ENCODE measurements around the gene PNLDC1. TPM values are rescaled to one million over a fixed set of nuclear protein-coding genes. Genes with fewer than 3 reads are reported as not detected.
A peak's percentile ranks its signal among the peaks of the same experiment; 100 is the strongest.

Gene PNLDC1
- total and polyA plus RNA-seq, 9 of the 15 experiments (the other 6 are each of a cell fraction or from before 2014, with no cell fraction given): 0.12 TPM; not detected in 8

- WGBS (ENCODE audit: insufficient coverage, low coverage, missing lambda C conversion rate): 21% methylated on average over 11 of the region's 11 CpGs
- Histone ChIP-seq H2AFZ (ENCODE audit: low read depth, low read length) (no peak overlapping the region), H3K4me1 (replicated peaks in 1 of 2; ENCODE audit: control insufficient read depth in 2 of 2, insufficient read depth in 2 of 2, low read length in 2 of 2) (peaks cover 0 to 5% of the 10 kb centered on the region in 2 experiments; a peak in 2 of 5 replicates), H3K27me3 (ENCODE audit: control insufficient read depth in 2 of 2, insufficient read depth in 2 of 2, low read length in 2 of 2) (peaks cover 80 to 82% of the 10 kb centered on the region in 2 experiments), H3K79me2 (ENCODE audit: control insufficient read depth, insufficient read depth, low read length) (no peaks in the 10 kb centered on the region), H3K9me3 (replicated peaks; ENCODE audit: control insufficient read depth, insufficient read depth, low read depth, low read length) (no peaks in the 10 kb centered on the region), H3K9ac (ENCODE audit: insufficient read depth in 1 of 2, low read depth in 2 of 2, low read length in 2 of 2) (no peak overlapping the region), H4K20me1 (replicated peaks; ENCODE audit: control insufficient read depth, insufficient read depth, low read length) (peaks cover 3% of the 10 kb centered on the region; the same call in 1 of the 2 replicates), H3K27ac (ENCODE audit: extremely low read depth, low read depth, low read length) (no peak overlapping the region), H3K4me2 (ENCODE audit: insufficient read depth, low read length) (no peak overlapping the region), H3K4me3 (no peak overlapping the region), H3K9me1 (ENCODE audit: control insufficient read depth, insufficient read depth, low read length) (peaks cover 4% of the 10 kb centered on the region), H3K36me3 (ENCODE audit: control insufficient read depth, insufficient read depth, low read length) (no peaks in the 10 kb centered on the region)
- FAIRE-seq (no peak), ATAC-seq (no peak), DNase-seq (ENCODE audit: extremely low read depth in 1 of 4, low spot score in 3 of 4) (no peak)
- TF ChIP-seq RNF2 (IDR thresholded peaks at IDR 0.05) (peak; percentile 24; the same call in 1 of the 2 replicates), ZNF175 (CRISPR knock-in tag; IDR thresholded peaks at IDR 0.05; ENCODE audit: low read depth) (no peak)
- intact Hi-C loops (cut with micrococcal nuclease) (no loop called here), in situ Hi-C loops (cut with MboI) (no loop called here)
- ChIA-PET POLR2A (interaction anchor here (0.8 to 1.4 kb wide), 4 partner anchors 10 to 31 kb away, joined by 3 to 5 read pairs (median 4); partner anchors contain the start of gene MRPL18), CTCF (ENCODE audit: low intra/inter-chr PET ratio) (no interaction called here)
- BruUV-seq (replicated peaks): no TSS peak
These were observed 21.0 kb downstream of the PNLDC1 start for GRCh38 chr6:159821122-159821521.

- BruUV-seq (replicated peaks): no TSS peak
- no peak overlapping the region for H3K27ac ChIP-seq (ENCODE audit: extremely low read depth, low read depth, low read length)
- H3K9me3 ChIP-seq (replicated peaks; ENCODE audit: control insufficient read depth, insufficient read depth, low read depth, low read length): no peaks in the 10 kb centered on the region
- ATAC-seq (0 out of 3 replicates have a peak, but pooled peaks have one; percentile 6), FAIRE-seq (no peak), DNase-seq (ENCODE audit: extremely low read depth in 1 of 4, low spot score in 3 of 4) (no peak)
- H3K27me3 ChIP-seq (ENCODE audit: control insufficient read depth in 2 of 2, insufficient read depth in 2 of 2, low read length in 2 of 2): peaks cover 84 to 88% of the 10 kb centered on the region in 2 experiments
- no peak overlapping the region for H3K4me2 ChIP-seq (ENCODE audit: insufficient read depth, low read length)
- no peak overlapping the region for H3K4me3 ChIP-seq
- H3K79me2 ChIP-seq (ENCODE audit: control insufficient read depth, insufficient read depth, low read length): no peaks in the 10 kb centered on the region
- peaks cover 4% of the 10 kb centered on the region for H3K9me1 ChIP-seq (ENCODE audit: control insufficient read depth, insufficient read depth, low read length)
- H3K4me1 ChIP-seq (replicated peaks in 1 of 2; ENCODE audit: control insufficient read depth in 2 of 2, insufficient read depth in 2 of 2, low read length in 2 of 2): peaks cover 0 to 5% of the 10 kb centered on the region in 2 experiments; a peak in 2 of 5 replicates
- H2AFZ ChIP-seq (ENCODE audit: low read depth, low read length): no peak overlapping the region
- in situ Hi-C loops (cut with MboI): no loop called here
- CTCF ChIA-PET (ENCODE audit: low intra/inter-chr PET ratio): no interaction called here
- 0 out of 2 replicates have a peak, but pooled peaks cover 3% of the 10 kb centered on the region for H4K20me1 ChIP-seq (replicated peaks; ENCODE audit: control insufficient read depth, insufficient read depth, low read length)
- intact Hi-C loops (cut with micrococcal nuclease): no loop called here
- H3K9ac ChIP-seq (ENCODE audit: insufficient read depth in 1 of 2, low read depth in 2 of 2, low read length in 2 of 2): peak overlapping the region in 1 of 2 experiments; percentile 62; a peak in 2 of 4 replicates
- no peaks in the 10 kb centered on the region for H3K36me3 ChIP-seq (ENCODE audit: control insufficient read depth, insufficient read depth, low read length)
- POLR2A ChIA-PET: interaction anchor here (0.6 to 1.2 kb wide), 4 partner anchors 10 to 562 kb away, joined by 3 to 5 read pairs (median 4); partner anchors contain the start of gene MRPL18
- WGBS (ENCODE audit: insufficient coverage, low coverage, missing lambda C conversion rate): 12% methylated on average over 10 of the region's 10 CpGs
- TF ChIP-seq ZNF311 (CRISPR knock-in tag; IDR thresholded peaks at IDR 0.05) (no peak), BRF2 (IDR thresholded peaks at IDR 0.05; ENCODE audit: borderline replicate concordance, insufficient read depth, insufficient read length) (no peak), NR0B1 (IDR thresholded peaks at IDR 0.05; ENCODE audit: partially characterized antibody) (no peak), ZBTB34 (CRISPR knock-in tag; IDR thresholded peaks at IDR 0.05) (no peak), MCM5 (IDR thresholded peaks at IDR 0.05; ENCODE audit: low read depth) (no peak), MAZ (CRISPR knock-in tag; conservative IDR thresholded peaks at IDR 0.05 in 1 of 2, IDR thresholded peaks at IDR 0.05 in 1 of 2) (no peak), IFI16 (CRISPR knock-in tag; IDR thresholded peaks at IDR 0.05) (no peak), ARID2 (IDR thresholded peaks at IDR 0.05) (no peak), OTX1 (CRISPR knock-in tag; IDR thresholded peaks at IDR 0.05) (no peak), EWSR1 (IDR thresholded peaks at IDR 0.05; ENCODE audit: borderline replicate concordance, low read depth, partially characterized antibody) (no peak)
These were observed 21.6 kb downstream of the PNLDC1 start for GRCh38 chr6:159821726-159822125.
